ENCODE data around the gene RNASEL. TPM values are rescaled to one million over a fixed set of nuclear protein-coding genes. Genes with fewer than 3 reads are reported as not detected.

Gene RNASEL
- total RNA-seq, 1 donor from 2014 or later = 3.3 TPM

GRCh38 chr1:182620924-182621585, 32.0 kb upstream of the RNASEL start:
- H3K36me3 Mint-ChIP-seq (ENCODE audit: low read depth) = peaks cover 5% of the 10 kb centered on the region

GRCh38 chr1:182617734-182618351, 28.8 kb upstream of the RNASEL start:
- TF ChIP-seq, protein P1, sequence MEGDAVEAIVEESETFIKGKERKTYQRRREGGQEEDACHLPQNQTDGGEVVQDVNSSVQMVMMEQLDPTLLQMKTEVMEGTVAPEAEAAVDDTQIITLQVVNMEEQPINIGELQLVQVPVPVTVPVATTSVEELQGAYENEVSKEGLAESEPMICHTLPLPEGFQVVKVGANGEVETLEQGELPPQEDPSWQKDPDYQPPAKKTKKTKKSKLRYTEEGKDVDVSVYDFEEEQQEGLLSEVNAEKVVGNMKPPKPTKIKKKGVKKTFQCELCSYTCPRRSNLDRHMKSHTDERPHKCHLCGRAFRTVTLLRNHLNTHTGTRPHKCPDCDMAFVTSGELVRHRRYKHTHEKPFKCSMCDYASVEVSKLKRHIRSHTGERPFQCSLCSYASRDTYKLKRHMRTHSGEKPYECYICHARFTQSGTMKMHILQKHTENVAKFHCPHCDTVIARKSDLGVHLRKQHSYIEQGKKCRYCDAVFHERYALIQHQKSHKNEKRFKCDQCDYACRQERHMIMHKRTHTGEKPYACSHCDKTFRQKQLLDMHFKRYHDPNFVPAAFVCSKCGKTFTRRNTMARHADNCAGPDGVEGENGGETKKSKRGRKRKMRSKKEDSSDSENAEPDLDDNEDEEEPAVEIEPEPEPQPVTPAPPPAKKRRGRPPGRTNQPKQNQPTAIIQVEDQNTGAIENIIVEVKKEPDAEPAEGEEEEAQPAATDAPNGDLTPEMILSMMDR (conservative IDR thresholded peaks at IDR 0.05) = no peak
- Mint-ChIP-seq H3K36me3 (ENCODE audit: low read depth) (peaks cover 5% of the 10 kb centered on the region), H3K4me1 (peaks cover 50% of the 10 kb centered on the region), H3K9me3 (peaks cover 3% of the 10 kb centered on the region), H3K27ac (ENCODE audit: unreplicated experiment) (no peak overlapping the region), H3K4me3 (no peak overlapping the region), H3K27me3 (ENCODE audit: low read depth) (peaks cover 37% of the 10 kb centered on the region)
- no peak for DNase-seq (ENCODE audit: low read depth, low spot score)

More at GRCh38 chr1:182620924-182621585, 32.0 kb upstream of the RNASEL start:
- H3K9me3 Mint-ChIP-seq = peaks cover 3% of the 10 kb centered on the region
- peaks cover 26% of the 10 kb centered on the region for H3K27me3 Mint-ChIP-seq (ENCODE audit: low read depth)
- peaks cover 29% of the 10 kb centered on the region for H3K4me1 Mint-ChIP-seq
- no peak for DNase-seq (ENCODE audit: low read depth, low spot score)
- TF ChIP-seq, protein P1 (conservative IDR thresholded peaks at IDR 0.05) = no peak
- no peak overlapping the region for H3K4me3 Mint-ChIP-seq
- H3K27ac Mint-ChIP-seq (ENCODE audit: unreplicated experiment) = no peak overlapping the region

DNA sequence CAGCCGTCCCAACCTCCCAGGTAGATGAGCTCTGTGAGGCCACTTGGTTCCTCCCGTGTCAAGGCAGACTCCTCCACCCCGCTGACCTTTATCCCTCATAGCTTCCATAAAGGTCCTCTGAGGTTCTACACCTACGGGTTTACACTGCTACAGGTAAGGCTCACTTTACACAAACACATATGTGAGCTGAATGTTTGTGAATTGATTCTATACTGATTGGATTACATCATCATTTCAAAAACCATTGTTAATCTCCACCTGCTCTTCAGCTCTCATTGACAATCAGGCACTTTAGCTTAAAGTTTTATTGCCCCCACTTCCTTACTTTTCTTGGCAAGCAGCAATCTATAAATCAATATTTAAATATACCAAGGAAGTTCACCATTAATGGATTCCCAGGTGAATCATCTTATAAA, 28.0 kb upstream of the RNASEL start:
- Mint-ChIP-seq H3K9me3 (peaks cover 3% of the 10 kb centered on the region), H3K27me3 (ENCODE audit: low read depth) (peaks cover 37% of the 10 kb centered on the region), H3K27ac (ENCODE audit: unreplicated experiment) (no peak overlapping the region), H3K4me1 (peaks cover 58% of the 10 kb centered on the region), H3K36me3 (ENCODE audit: low read depth) (peaks cover 5% of the 10 kb centered on the region), H3K4me3 (peak overlapping the region; percentile 86)
- DNase-seq (ENCODE audit: low read depth, low spot score) = no peak
- TF ChIP-seq, protein P1 (conservative IDR thresholded peaks at IDR 0.05) = no peak

- peaks cover 37% of the 10 kb centered on the region for H3K27me3 Mint-ChIP-seq (ENCODE audit: low read depth)
- H3K4me3 Mint-ChIP-seq = peak overlapping the region; percentile 86
- no peak overlapping the region for H3K27ac Mint-ChIP-seq (ENCODE audit: unreplicated experiment)
Measured at GRCh38 chr1:182616130-182617013, 27.3 kb upstream of the RNASEL start.

More at GRCh38 chr1:182616130-182617013, 27.3 kb upstream of the RNASEL start:
- peaks cover 3% of the 10 kb centered on the region for H3K9me3 Mint-ChIP-seq
- DNase-seq (ENCODE audit: low read depth, low spot score) = no peak
- TF ChIP-seq, protein P1 (conservative IDR thresholded peaks at IDR 0.05) = no peak
- H3K36me3 Mint-ChIP-seq (ENCODE audit: low read depth) = peaks cover 5% of the 10 kb centered on the region
- peaks cover 65% of the 10 kb centered on the region for H3K4me1 Mint-ChIP-seq
